GM12878 (cell line): ENCODE data around the gene PGM3. TPM values are rescaled to one million over a fixed set of nuclear protein-coding genes. Genes with fewer than 3 reads are reported as not detected.

ENCODE experiments used
- BHLHE40 ChIP-seq, 2 experiments: fragments of 450-650 bp in 1 of 2; IDR thresholded peaks; 2 replicates each; pipeline ENCODE4 v1.6.1; 2011 to 2017; ENCODE audit warnings: low read depth in 2 of 2, borderline replicate concordance in 1 of 2, improper control_type of control experiment in 1 of 2, low read length in 1 of 2, mild to moderate bottlenecking in 1 of 2
- EZH2 ChIP-seq: IDR thresholded peaks from 2 replicates; pipeline ENCODE4 v1.6.1; 2012; ENCODE audit warnings: low read depth, mild to moderate bottlenecking, control low read depth, inconsistent platforms, low read length, borderline replicate concordance; ENCODE audit not compliant: control insufficient read depth
- HDAC6 ChIP-seq: fragments of 200-600 bp; sonication (generic); IDR thresholded peaks from one replicate; pipeline ENCODE4 v1.8.0; 2017; ENCODE audit warnings: antibody characterized with exemption; ENCODE audit not compliant: unreplicated experiment
- IKZF1 ChIP-seq: fragments of 450-650 bp; conservative IDR thresholded peaks from 2 replicates; pipeline ENCODE4 v1.6.1; 2017; ENCODE audit warnings: antibody characterized with exemption, mild to moderate bottlenecking
- MYC ChIP-seq: IDR thresholded peaks from 2 replicates; pipeline ENCODE4 v1.6.1; 2011; ENCODE audit warnings: mild to moderate bottlenecking, low read length, moderate library complexity, inconsistent platforms; ENCODE audit not compliant: insufficient read depth, insufficient replicate concordance, insufficient read length, severe bottlenecking
- NFYB ChIP-seq: IDR thresholded peaks from 2 replicates; pipeline ENCODE4 v1.6.1; 2011; ENCODE audit warnings: low read depth, mild to moderate bottlenecking, low read length, improper control_type of control experiment, moderate library complexity; ENCODE audit not compliant: insufficient read depth
- NRF1 ChIP-seq: conservative IDR thresholded peaks from 2 replicates; pipeline ENCODE4 v1.6.1; 2011; ENCODE audit warnings: mild to moderate bottlenecking, low read depth, low read length, improper control_type of control experiment
- POLR2AphosphoS5 ChIP-seq: IDR thresholded peaks from 2 replicates; pipeline ENCODE4 v1.6.1; 2011; ENCODE audit warnings: mild to moderate bottlenecking, low read length, inconsistent platforms
- RCOR1 ChIP-seq: conservative IDR thresholded peaks from 2 replicates; pipeline ENCODE4 v1.6.1; 2012; ENCODE audit warnings: low read depth, low read length, improper control_type of control experiment
- TAF1 ChIP-seq: IDR thresholded peaks from 2 replicates; pipeline ENCODE4 v1.6.1; 2011; ENCODE audit warnings: mild to moderate bottlenecking, low read depth, low read length, borderline replicate concordance
- TCF12 ChIP-seq: IDR thresholded peaks from 2 replicates; pipeline ENCODE4 v1.6.1; 2011; ENCODE audit warnings: low read depth, mild to moderate bottlenecking, low read length
- polyA plus RNA-seq, 11 experiments: library from polyadenylated mRNA; depleted of rRNA in 4 of 11; unstranded in 6 of 11; stranded (reverse) in 5 of 11; fragments of >200 nt; fragmentation: Nextera tagmentation in 4 of 11; fragmentation: Illumina TruSeq in 1 of 11; extraction: Ambion mirVana in 4 of 11; extraction: Trizol in 1 of 11; gene quantifications; 1 replicate in 1 of 11; 2 replicates in 10 of 11; pipeline versions ENCODE4 v1.2.1 to v1.2.3, GENCODE V29; 2011 to 2016; ENCODE audit warnings: inconsistent platforms in 2 of 11, missing spikeins in 2 of 11, low read depth in 1 of 11
- total RNA-seq, 4 experiments: library from RNA; depleted of rRNA in 3 of 4; stranded (reverse); fragments of >200 nt in 3 of 4; fragmentation: Illumina TruSeq in 1 of 4; extraction: Trizol in 1 of 4; gene quantifications; 2 replicates each; pipeline versions ENCODE4 v1.2.1 to v1.2.3, GENCODE V29; 2013 to 2021
- TF ChIP-seq, protein P1 (sequence below), 3 experiments: IDR thresholded peaks in 2 of 3; conservative IDR thresholded peaks in 1 of 3; 2 replicates each; pipeline ENCODE4 v1.5.1; 2011; ENCODE audit warnings: low read depth in 3 of 3, low read length in 3 of 3, mild to moderate bottlenecking in 3 of 3, control low read depth in 2 of 3, moderate library complexity in 2 of 3, inconsistent platforms in 1 of 3, mixed read lengths in 1 of 3; ENCODE audit not compliant: control insufficient read depth in 2 of 3, insufficient read depth in 1 of 3; ENCODE audit errors: extremely low read depth in 1 of 3
- TF ChIP-seq, protein P2 (sequence below): fragments of 450-650 bp; IDR thresholded peaks from 2 replicates; pipeline ENCODE4 v1.6.1; 2017; ENCODE audit warnings: mild to moderate bottlenecking, moderate library complexity

Gene PGM3
- total and polyA plus RNA-seq, 10 of the 15 experiments (the other 5 are each of a cell fraction or from before 2014, with no cell fraction given): 13.0 to 36.0 (median 24.6) TPM

DNA sequence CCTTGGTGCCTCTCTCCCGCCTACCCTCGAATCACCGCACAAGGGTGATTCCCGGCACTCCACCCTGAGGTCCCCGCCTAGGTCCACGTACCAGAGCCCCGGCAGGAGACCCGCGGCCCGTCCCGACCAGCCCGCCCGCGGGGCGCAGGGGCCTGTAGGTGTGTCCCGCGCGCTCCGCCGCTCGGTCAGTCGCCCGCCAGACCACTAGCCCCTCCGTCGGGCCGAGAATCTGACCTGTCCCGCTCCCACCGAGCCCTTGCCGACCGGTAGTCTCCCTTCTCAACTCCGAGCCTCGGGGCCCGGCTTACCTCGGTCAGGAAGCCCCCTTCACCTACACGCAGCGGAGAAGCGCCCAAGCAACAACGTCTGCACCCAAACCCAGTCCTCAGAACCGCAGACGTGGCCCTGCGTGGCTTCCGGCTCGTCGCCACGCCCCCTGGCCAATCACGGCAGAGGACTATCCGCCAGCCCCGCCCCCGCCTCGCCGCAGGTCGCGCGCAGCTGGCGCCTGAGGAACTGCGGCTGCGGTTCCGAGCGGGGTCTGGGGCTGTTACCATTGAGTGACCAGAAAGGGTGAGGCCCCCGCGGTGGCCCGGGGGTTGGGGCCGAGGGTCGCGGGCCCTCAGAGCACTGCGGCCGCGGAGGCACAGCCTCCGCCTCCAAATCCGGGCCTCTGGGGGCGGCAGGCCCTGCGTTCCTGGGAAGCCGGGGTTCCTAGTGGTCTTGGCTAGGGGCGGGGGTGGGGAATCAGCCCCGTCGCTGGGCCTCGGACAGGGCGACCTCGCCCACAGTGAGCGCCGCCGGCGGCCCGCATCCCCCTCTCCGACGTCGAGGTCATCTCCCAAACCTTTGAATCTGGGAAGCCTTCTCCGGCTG lies at the start of gene PGM3, which contains the start of gene RWDD2A (continued):
- TF ChIP-seq, protein P1, sequence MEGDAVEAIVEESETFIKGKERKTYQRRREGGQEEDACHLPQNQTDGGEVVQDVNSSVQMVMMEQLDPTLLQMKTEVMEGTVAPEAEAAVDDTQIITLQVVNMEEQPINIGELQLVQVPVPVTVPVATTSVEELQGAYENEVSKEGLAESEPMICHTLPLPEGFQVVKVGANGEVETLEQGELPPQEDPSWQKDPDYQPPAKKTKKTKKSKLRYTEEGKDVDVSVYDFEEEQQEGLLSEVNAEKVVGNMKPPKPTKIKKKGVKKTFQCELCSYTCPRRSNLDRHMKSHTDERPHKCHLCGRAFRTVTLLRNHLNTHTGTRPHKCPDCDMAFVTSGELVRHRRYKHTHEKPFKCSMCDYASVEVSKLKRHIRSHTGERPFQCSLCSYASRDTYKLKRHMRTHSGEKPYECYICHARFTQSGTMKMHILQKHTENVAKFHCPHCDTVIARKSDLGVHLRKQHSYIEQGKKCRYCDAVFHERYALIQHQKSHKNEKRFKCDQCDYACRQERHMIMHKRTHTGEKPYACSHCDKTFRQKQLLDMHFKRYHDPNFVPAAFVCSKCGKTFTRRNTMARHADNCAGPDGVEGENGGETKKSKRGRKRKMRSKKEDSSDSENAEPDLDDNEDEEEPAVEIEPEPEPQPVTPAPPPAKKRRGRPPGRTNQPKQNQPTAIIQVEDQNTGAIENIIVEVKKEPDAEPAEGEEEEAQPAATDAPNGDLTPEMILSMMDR (IDR thresholded peaks at IDR 0.05 in 2 of 3, conservative IDR thresholded peaks at IDR 0.05 in 1 of 3; ENCODE audit: control insufficient read depth in 2 of 3, extremely low read depth in 1 of 3, insufficient read depth in 1 of 3, low read depth in 3 of 3, low read length in 3 of 3): no peak
- TF ChIP-seq NFYB: 0 out of 2 replicates have a peak, but pooled peaks have one; percentile 12
- TF ChIP-seq, protein P2, sequence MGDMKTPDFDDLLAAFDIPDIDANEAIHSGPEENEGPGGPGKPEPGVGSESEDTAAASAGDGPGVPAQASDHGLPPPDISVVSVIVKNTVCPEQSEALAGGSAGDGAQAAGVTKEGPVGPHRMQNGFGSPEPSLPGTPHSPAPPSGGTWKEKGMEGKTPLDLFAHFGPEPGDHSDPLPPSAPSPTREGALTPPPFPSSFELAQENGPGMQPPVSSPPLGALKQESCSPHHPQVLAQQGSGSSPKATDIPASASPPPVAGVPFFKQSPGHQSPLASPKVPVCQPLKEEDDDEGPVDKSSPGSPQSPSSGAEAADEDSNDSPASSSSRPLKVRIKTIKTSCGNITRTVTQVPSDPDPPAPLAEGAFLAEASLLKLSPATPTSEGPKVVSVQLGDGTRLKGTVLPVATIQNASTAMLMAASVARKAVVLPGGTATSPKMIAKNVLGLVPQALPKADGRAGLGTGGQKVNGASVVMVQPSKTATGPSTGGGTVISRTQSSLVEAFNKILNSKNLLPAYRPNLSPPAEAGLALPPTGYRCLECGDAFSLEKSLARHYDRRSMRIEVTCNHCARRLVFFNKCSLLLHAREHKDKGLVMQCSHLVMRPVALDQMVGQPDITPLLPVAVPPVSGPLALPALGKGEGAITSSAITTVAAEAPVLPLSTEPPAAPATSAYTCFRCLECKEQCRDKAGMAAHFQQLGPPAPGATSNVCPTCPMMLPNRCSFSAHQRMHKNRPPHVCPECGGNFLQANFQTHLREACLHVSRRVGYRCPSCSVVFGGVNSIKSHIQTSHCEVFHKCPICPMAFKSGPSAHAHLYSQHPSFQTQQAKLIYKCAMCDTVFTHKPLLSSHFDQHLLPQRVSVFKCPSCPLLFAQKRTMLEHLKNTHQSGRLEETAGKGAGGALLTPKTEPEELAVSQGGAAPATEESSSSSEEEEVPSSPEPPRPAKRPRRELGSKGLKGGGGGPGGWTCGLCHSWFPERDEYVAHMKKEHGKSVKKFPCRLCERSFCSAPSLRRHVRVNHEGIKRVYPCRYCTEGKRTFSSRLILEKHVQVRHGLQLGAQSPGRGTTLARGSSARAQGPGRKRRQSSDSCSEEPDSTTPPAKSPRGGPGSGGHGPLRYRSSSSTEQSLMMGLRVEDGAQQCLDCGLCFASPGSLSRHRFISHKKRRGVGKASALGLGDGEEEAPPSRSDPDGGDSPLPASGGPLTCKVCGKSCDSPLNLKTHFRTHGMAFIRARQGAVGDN: no peak; the same call in 1 of the 2 replicates
- no peak for TF ChIP-seq HDAC6
- peak; percentile 92 for TF ChIP-seq POLR2AphosphoS5
- no peak for TF ChIP-seq EZH2
- TF ChIP-seq BHLHE40 (IDR thresholded peaks at IDR 0.05; ENCODE audit: borderline replicate concordance in 1 of 2, low read depth in 2 of 2, low read length in 1 of 2): peak in 1 of 2 experiments; percentile 75; a peak in 2 of 4 replicates
- no peak for TF ChIP-seq NRF1
- TF ChIP-seq IKZF1: peak; percentile 63
- no peak for TF ChIP-seq RCOR1
- peak; percentile 81; the same call in 1 of the 2 replicates for TF ChIP-seq TAF1
- peak; percentile 86; the same call in 1 of the 2 replicates for TF ChIP-seq TCF12
- no peak for TF ChIP-seq MYC
- TF ChIP-seq, all 136 proteins: peak for 35
